HG02763 (cell line): ENCODE data around the gene TNFAIP2.

Experiments used
- ATAC-seq: cut with Tn5 transposase; IDR thresholded peaks from one replicate; pipeline ENCODE4 v1.9.1; 2021; ENCODE audit warnings: mild to moderate bottlenecking, moderate library complexity; ENCODE audit not compliant: unreplicated experiment

The TNFAIP2 gene

GRCh38 chr14:103179094-103179493, 55.8 kb downstream of the TNFAIP2 start:
- no peak for ATAC-seq

- ATAC-seq = no peak
These were observed 57.1 kb downstream of the TNFAIP2 start for GRCh38 chr14:103180331-103180730.

DNA sequence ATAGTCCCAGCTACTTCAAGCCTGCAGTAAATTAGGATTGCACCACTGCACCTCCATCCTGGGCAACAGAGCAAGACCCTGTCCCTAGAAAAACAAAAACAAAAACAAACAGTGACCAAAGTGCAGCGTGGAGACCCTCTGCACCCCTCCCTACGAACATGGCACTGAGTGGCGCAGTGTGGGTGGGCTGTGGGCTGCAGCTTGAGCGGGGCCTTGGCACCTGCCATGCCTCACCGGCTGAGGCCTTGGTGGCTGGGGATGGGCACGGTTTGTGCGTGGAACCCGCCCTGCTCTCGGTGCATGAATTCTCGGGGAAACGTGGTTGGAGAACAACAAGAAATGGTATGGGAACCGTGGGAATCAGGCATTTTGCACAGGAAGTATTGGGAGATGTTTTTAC, 60.8 kb downstream of the TNFAIP2 start:
- ATAC-seq = no peak

- no peak for ATAC-seq
These were observed 62.1 kb downstream of the TNFAIP2 start for GRCh38 chr14:103185051-103186029.

GRCh38 chr14:103186241-103186822, 63.1 kb downstream of the TNFAIP2 start:
- ATAC-seq = no peak
